Measurements from ENCODE around the gene HS3ST5.

GRCh38 chr6:114171473-114171872, 171.3 kb downstream of the HS3ST5 start:
- TF ChIP-seq CTCF (optimal IDR thresholded peaks at IDR 0.05 in 1 of 3, IDR thresholded peaks at IDR 0.05 in 1 of 3, conservative IDR thresholded peaks at IDR 0.05 in 1 of 3; ENCODE audit: extremely low read depth in 1 of 3, insufficient read depth in 2 of 3, low read length in 3 of 3): no peak
- TF ChIP-seq EZH2 (IDR thresholded peaks at IDR 0.05; ENCODE audit: low read length): no peak
